Non-pigmented ciliary epithelial cell (primary cell): ENCODE data around the gene WNK3.

Source experiments
- DNase-seq: peaks from one replicate; pipeline ENCODE4 v3.0.0-alpha.2; 2010; ENCODE audit warnings: low read depth

Gene WNK3

GRCh38 chrX:54238588-54238987, 119.3 kb downstream of the WNK3 start:
- DNase-seq: no peak

- no peak for DNase-seq
Observed at GRCh38 chrX:54237014-54237413, 120.8 kb downstream of the WNK3 start.

GRCh38 chrX:54230435-54231148, 127.3 kb downstream of the WNK3 start:
- no peak for DNase-seq

GRCh38 chrX:54223581-54223980, 134.3 kb downstream of the WNK3 start:
- DNase-seq: no peak

- no peak for DNase-seq
Observed at GRCh38 chrX:54213603-54214002, 144.2 kb downstream of the WNK3 start.

GRCh38 chrX:54208531-54208930, 149.3 kb downstream of the WNK3 start:
- DNase-seq: peak; percentile 45

GRCh38 chrX:54198262-54198661, 159.6 kb downstream of the WNK3 start:
- DNase-seq: no peak

GRCh38 chrX:54194982-54195588, 162.8 kb downstream of the WNK3 start:
- DNase-seq: no peak

GRCh38 chrX:54193085-54193821, 164.6 kb downstream of the WNK3 start:
- no peak for DNase-seq

- no peak for DNase-seq
Observed at GRCh38 chrX:54184474-54184873, 173.4 kb downstream of the WNK3 start.

- peak; percentile 19 for DNase-seq
Observed at GRCh38 chrX:54182864-54183613, 174.8 kb downstream of the WNK3 start, which contains the start of gene FAM120C. FAM120C (minus strand) TSS chrX:54183254; CDS start chrX:54183198, 56 bp downstream.

GRCh38 chrX:54182194-54182863, 175.5 kb downstream of the WNK3 start:
- no peak for DNase-seq

- DNase-seq: no peak
Observed at GRCh38 chrX:54181202-54181953, 176.5 kb downstream of the WNK3 start.

- peak; percentile 19 for DNase-seq
Observed at GRCh38 chrX:54180403-54180802, 177.4 kb downstream of the WNK3 start.

GRCh38 chrX:54178100-54178940, 179.5 kb downstream of the WNK3 start:
- peak; percentile 50 for DNase-seq

GRCh38 chrX:54177306-54177705, 180.5 kb downstream of the WNK3 start:
- no peak for DNase-seq

- DNase-seq: no peak
Observed at GRCh38 chrX:54173791-54174190, 184.1 kb downstream of the WNK3 start.

- no peak for DNase-seq
Observed at GRCh38 chrX:54172455-54172854, 185.4 kb downstream of the WNK3 start.

- DNase-seq: no peak
Observed at GRCh38 chrX:54171527-54172250, 186.2 kb downstream of the WNK3 start.
